Fibroblast of peridontal ligament (primary cell): ENCODE results near the gene BTK.

Source experiments
- DNase-seq: peaks from one replicate; pipeline ENCODE4 v3.0.0-alpha.2; 2010; ENCODE audit errors: extremely low read depth

The BTK gene

GRCh38 chrX:101385795-101386541 is at the start of gene BTK:
Gene BTK, minus strand, starts transcription at chrX:101386191. Its CDS starts 10,907 bp downstream, at chrX:101375284.
- DNase-seq, result no peak

DNA sequence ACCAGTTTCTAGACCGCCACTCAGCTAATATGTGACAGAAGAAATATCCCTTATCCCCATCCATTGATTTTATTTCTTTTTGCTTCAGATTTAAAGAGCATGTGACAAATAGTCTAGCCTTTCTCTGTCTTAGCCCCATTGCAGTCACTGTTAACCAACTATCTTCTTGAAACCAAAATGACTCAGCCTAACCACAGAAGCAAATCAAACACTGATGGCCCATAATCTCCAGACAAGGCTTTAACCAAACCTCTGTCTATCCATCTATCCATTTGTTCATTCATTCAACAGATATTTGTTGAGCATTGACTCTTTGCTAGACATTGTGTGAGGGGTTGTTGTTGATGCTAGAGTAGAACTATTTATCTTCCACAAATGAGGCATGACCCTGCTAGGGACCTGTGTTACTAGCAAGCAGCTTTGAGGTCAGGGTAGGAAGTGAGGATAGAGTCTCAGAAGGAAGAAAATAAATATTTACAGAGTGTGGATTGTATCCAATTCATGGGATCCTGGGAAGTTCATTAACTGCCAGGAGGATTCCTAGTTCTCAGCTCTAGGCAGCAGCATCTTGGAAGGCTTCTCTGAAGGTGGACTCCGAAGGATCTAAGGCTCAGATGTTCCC is 44.6 kb upstream of the BTK start:
- DNase-seq, result peak; percentile 59

GRCh38 chrX:101429934-101430333 is 43.9 kb upstream of the BTK start:
- peak; percentile 63 for DNase-seq

DNA sequence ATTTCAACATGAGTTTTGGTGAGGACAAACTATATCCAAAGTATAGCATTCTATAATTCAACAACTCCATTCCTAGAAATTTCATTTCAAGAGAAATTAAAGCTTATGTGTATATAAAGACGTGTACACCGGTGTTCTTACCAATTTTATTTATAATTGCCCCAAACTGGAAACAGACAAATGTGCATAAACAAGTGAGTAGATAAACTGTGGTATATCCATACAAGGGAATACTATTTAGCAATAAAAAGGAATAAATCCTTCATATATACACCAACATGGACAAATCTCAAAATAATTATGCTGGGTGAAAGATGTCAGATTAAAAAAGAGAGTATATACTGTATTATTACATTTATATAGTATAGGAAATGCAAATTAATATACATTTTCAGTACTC is 42.0 kb upstream of the BTK start:
- DNase-seq, result no peak

DNA sequence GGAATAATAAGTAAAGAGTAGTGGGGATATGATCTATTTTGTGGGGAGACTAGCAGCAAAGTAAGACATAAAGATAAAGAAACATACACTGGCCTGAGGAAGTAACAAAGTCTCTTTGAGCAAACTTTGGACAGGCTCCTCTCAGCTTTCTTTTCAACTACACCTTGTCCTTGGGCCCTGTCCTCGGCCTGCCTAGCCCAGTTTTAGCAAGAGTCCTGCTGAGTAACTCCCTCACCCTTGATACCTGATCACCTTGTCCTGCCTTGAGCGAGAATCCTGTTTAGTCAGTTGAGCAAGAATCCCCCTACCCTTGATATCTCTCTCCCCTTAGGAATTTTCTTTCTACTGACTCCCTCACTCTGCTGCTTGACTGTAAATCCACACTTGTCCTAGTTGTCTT is 33.5 kb upstream of the BTK start:
- DNase-seq, result no peak

DNA sequence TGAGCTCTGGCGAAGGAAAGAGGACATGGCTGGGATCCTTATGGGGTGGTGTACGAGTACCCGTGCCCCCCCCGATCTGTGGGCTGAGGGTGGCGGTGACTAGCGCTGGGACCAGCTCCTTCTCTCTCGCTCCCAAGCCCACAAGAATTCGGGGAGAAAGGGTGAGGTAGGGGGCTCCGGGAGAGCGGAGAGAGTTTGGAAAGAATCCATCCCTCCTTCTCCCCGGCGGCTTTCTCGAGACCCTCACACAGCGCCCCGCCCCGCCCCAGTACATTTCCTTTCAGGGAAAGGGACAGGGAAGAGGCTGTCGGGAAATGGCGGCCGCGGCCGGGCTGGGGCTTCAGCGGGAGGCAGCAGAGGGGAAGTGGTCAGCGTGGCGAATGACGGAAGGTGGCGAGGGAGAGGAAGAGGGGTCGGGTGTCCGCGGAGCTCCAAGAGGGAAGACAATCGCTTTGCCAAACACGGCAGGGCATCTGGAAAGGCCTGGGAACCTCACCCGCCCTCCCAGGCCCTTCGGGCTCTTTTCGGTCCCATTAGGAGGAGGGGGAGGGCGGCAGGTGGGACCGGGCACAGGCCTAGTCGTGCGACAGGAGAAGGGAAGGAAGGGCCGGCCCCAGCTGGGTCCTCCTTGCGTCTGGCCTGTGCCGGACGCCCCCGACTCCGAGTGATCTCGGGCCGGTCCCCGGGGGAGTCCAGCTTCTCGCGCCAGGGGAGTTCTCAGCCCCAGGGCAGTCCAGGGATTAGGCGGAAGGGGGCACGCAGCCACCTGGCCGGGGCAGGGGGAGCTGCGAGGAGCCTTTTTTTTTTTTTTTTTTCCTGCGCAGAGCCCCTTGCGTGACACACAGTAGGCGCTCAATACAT is 32.2 kb upstream of the BTK start:
- peak; percentile 27 for DNase-seq

GRCh38 chrX:101417190-101417589 is 31.2 kb upstream of the BTK start:
- no peak for DNase-seq

DNA sequence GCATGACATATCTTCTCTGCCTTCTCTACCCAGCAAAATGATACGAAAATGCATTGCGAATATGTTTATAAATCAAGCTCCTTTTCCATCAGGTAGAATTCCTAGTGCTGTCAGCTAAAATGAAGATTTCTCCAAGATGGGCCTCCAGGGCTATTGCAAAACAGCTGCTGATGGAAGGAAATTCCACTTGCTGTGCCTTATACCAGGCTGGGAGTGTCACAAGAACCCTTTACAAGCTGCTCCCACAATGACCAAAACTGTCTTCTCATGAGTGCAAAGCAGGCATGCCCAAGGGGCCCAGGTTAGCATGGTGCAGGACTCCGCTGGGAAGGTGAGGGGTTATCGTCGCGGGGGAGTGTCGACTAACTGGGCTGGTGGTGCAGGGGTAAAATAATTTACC is 30.7 kb upstream of the BTK start:
- no peak for DNase-seq

DNA sequence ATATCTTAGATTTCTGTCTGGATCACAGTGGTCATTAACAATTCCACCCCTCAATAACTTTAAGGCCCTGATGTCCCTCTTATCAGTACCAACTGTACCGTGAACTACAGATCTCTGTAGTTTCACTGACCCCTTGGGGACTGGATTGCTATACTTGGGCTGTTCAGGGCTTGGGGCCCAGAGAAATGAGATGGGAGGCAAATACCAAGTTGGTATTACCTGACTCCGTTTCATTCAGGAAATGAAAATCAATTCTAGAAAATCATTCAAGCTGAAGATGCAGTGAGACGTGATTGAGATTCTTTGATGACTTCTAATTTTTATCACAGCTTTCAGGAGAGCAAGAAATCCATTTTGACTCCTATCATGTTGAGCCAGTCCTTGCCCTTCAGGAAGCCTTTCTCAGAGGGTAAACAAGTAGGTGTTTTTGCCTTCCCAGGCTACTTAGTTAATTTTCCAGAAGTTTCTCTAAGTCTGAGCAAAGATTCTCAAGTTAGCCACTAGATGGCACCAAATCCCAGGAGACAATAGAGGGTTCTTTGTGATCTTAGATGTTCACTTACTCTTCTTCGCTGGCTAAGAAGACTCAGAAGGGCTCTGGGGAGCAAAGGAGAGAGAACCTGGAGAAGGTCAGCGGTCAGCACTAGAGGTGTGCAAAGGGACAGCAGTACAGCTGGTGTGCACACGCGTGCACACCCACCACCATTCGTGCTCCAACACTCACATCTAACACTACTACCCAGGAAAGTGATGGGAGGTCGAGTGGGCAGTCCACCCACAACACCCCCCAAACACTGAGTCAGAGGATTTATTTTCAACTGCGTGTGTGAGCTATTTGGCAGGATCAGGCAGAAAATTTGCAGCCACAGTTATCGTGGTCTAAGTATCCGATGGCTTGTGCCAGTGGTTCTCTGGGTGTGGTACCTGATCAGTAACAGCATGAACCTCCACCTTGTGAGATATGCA is 29.5 kb upstream of the BTK start:
- DNase-seq, result peak; percentile 91

DNA sequence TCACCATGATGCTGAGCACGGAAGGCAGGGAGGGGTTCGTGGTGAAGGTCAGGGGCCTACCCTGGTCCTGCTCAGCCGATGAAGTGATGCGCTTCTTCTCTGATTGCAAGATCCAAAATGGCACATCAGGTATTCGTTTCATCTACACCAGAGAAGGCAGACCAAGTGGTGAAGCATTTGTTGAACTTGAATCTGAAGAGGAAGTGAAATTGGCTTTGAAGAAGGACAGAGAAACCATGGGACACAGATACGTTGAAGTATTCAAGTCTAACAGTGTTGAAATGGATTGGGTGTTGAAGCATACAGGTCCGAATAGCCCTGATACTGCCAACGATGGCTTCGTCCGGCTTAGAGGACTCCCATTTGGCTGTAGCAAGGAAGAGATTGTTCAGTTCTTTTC is 26.0 kb upstream of the BTK start:
- no peak for DNase-seq

DNA sequence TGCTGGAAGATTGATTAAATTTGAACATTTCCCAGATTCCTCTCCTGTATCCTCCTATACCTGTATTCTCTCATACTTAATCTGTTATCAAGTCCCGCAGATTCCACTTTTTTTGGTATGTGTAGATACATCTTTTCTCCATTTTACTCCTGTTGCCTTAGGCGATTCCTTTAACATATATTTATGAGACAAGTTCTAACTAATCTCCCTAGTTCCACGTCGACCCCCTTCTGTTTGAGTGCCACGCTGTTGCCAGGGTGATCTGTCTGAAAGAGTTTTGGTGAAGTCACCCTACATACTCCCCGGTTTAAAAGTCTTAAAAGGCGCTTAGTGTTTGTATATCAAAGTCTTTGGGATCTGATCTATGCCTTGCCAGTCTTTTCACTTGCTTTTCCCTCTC is 24.5 kb upstream of the BTK start:
- DNase-seq, result no peak

- DNase-seq, result no peak
Observed at GRCh38 chrX:101409043-101409442, 23.1 kb upstream of the BTK start.

- DNase-seq, result no peak
Observed at GRCh38 chrX:101408532-101408841, 22.5 kb upstream of the BTK start.

GRCh38 chrX:101407748-101408531 is 21.9 kb upstream of the BTK start, which contains the start of the genes GLA and HNRNPH2:
Gene GLA, minus strand, starts transcription at chrX:101407925. Its CDS starts 22 bp downstream, at chrX:101407903.
Gene HNRNPH2, plus strand, starts transcription at chrX:101408222. Its CDS starts 3,767 bp downstream, at chrX:101411989.
- DNase-seq, result peak; percentile 99

GRCh38 chrX:101407167-101407747 is 21.3 kb upstream of the BTK start:
- no peak for DNase-seq

DNA sequence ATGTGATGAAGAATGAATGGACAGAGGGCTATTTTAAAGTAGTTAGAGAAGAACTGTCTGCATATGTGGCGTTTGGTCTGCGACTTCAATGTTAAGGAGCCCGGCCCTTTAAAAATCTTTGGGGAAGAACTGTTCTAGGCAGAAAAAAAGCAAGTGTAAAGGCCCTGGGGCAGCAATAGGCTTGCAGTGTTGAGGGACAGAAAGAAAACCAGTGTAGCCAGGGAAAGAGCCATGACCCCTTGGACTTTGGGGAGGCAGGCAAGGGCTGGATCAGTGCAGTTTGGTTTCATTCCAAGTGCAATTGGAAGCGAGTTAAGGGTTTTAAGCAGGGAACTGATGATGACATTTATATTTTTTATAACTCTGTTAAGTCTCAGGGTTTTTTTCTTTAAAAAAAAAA is 13.8 kb upstream of the BTK start:
- no peak for DNase-seq

- no peak for DNase-seq
Observed at GRCh38 chrX:101398694-101399093, 12.7 kb upstream of the BTK start.

GRCh38 chrX:101397779-101398178 is 11.8 kb upstream of the BTK start:
- no peak for DNase-seq

DNA sequence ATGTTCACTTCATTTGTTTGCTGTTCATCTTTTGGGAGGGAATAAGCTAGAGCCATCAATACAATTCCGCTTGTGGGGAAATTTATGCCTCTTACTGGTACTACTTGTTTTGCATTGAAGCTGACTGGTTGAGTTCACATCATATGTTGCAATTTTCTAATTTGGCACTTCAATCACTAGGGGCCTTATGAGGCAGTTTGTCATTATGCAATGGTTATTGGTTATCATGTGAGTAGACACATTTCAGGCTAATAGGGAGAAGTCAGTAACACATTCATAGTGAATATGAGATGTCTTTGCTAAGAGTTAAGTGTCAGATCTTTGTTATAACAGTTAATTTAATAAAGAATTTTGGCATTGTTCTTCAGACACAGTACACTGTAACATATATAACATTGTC is 9.8 kb upstream of the BTK start:
- peak; percentile 38 for DNase-seq

DNA sequence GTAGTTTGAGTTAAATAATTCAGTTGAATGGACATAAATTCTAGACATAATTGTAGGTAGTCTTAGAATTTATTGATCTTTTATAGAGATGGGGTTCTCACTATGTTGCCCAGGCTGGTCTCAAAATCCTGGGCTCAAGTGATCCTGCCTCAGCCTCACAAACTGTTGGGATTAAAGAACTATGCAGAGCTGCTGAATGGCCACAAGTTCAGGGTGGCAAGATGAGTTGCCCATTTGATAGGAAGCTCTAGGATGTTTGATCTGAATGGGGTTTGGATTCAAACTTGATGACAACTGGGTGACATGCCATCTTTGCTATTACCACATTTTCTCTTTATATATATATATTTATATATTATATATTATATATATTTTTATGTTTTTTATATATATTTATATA is 8.4 kb upstream of the BTK start:
- DNase-seq, result no peak
